MM.1S (cell line): ENCODE data around the gene BDNF.

Experiments
- CTCF ChIP-seq: fragments of 300-600 bp; sonication (generic); IDR thresholded peaks from 2 replicates; pipeline ENCODE4 v1.5.1; 2016; ENCODE audit warnings: antibody characterized with exemption, low read length, mixed read lengths
- EZH2phosphoT487 ChIP-seq: fragments of 300-600 bp; sonication (generic); IDR thresholded peaks from 2 replicates; pipeline ENCODE4 v1.6.1; 2018; ENCODE audit warnings: antibody characterized with exemption, low read length

DNA sequence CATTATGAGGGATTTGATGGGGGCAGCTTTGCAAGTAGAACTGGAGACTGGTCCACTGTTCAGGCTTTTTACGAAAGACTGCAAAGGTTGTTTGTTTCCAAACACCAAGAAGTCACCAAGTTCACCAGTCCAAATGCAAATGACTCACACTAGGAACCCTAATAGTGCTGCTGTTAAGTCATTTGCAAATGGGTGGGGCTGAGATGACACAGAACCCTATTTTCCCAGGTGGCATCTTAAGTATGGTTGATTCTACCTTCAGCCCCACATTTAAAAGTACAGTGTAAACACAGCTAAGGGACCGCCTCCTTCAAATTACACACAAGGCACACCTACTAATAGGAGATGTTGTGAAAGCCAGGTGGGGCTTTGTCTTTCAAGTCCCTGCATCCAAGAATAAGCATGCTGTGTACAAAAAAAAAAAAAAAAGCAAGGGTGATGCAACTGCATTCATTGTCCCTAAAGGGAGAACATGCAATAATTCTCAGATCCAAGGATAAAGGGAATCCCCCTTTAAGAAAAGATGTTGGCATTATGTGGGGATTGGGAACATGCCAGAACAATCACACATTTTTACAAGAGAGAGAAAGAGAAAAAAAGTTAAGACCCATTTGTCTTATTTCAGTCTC, 27.3 kb downstream of the BDNF start:
- TF ChIP-seq CTCF (no peak), EZH2phosphoT487 (no peak)
